Stimulated activated CD8-positive, alpha-beta memory T cell treated with anti-CD3 and anti-CD28 coated beads, Interleukin-15, amount 100 ng/mL, for 4 hours (primary cell): ENCODE data around the gene RBM26.

Experiments used
- DNase-seq, 2 donors: peaks; one replicate each; pipeline ENCODE4 v3.0.0-alpha.2; 2020; ENCODE audit warnings: low read depth in 2 of 2

Gene RBM26

GRCh38 chr13:79273045-79273444, 133.0 kb downstream of the RBM26 start:
- no peak for DNase-seq

DNA sequence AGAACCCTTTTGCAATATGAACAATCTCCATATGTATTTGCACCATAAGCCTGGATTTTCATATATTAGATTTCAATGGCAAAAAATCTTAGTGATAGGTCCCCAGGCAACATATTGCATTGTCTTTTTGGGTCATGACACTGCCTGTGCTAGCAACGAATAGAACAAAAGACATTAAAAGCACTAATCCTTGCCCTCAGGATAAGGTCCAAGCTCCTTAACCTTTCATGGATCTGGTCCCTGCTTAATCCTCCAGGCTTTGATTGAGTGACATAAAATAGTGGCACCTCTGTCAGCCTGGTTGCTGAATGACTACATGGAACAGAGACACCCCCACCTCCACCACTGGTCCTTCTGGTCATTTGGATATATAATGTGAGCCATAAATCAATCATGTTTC, 134.4 kb downstream of the RBM26 start:
- DNase-seq: no peak

DNA sequence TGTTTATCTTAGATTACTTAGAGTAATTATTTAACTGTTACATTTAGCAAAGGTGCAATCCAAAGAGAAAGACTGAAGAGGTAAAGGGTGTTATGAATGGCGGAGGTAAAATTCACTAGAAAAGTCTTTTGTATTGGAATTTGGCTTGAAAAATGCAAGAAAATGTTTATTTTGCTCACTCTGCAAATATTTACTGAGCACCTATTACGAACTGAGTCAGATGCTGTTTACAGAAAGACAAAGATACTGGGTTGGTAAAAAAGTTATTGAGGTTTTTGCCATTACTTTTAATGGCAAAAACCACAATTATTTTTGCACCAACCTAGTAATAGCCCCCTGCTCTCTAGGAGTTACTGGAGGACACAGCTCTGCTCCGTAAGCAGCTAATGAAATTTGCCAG, 135.2 kb downstream of the RBM26 start:
- DNase-seq: no peak
